Nucleus accumbens (tissue), 56 donors: ENCODE results near the gene NOL12.

Source experiments
- DNase-seq, 56 donors: peaks; one replicate each; lab custom pipeline; 2025; lab: John Stamatoyannopoulos, UW

The NOL12 gene

DNA sequence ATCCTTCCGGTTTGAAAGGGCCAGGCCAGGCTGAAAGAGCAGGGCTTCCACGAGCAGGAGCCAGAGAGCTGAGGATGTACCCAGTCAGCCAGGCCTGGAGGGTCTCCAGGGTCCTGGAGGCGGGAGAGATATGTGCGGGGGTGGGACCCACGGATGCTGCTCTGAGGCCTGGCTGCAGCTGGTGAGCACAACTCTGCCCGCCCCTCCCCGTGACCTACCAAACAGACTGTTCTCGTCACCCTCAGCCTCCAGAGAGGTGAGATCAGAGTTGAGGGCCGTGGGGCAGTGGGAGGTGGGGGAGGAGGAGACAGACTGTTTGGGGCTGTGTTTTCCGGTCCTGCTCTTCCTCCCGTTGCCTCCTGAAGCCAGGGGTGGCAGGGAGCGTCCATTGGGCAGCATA is 52.9 kb downstream of the NOL12 start:
- DNase-seq = no peak

DNA sequence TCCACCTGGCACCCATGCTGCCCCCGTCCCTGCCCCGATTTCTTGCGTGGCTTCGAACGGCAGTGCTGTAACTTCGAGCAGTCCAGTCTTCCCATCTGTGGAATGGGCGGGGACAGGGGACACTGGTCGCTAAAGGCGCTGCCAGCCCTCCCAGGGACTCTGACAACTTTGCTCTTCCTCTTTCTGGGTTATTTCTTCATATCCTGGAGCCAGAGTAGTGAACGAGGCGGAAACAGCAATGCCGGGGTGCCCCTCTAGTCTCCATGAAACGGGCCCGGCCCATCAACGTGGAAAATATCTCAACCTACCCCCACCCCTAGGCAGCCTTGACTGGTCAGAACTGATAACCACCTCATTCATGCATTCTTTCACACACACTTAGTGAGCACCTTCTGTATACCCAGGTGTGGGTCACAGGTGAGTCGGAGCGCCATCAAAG is 53.5 kb downstream of the NOL12 start:
- DNase-seq = peak in 2 of 56 donors; percentile 7 to 8

DNA sequence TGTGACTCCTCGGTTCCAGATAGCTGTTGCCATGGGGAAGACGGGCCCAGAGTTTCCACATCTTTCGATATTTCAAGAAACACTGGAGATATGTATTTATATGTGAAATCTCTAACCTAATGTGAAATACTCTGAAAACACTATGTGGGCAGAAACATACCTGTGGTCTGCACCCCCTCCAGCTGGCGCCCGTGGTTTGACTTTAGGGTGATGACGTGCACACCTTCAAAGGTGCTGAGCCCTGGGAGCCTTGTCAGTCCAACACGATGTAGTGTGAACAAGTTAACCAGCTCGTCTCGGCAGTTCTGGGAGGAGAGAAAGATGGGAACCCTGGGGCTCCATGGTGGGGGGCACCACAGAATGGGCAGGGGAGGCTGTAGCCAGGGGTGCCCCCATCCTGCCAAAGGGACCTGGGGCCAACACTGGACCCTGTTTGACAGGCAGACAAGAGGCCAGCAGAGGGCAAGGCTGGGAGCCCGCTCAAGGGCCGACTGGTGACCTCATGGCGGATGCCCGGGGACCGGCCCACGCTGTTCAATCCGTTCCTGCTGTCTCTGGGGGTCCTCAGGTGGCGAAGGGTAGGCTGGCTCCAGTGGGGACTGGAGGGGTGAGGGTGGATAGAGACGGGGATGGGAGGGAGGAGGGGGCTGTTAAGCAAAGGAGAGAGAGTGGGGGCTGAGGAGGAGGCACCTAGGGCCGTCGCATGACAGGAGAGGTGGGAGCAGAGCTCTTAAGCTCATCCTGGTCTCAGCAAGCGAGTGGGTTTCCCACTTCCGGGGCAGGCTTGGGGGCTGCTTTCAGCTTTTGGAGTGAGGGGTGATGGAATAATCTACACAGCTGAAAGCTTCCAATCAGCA is 54.5 kb downstream of the NOL12 start:
- DNase-seq = no peak

DNA sequence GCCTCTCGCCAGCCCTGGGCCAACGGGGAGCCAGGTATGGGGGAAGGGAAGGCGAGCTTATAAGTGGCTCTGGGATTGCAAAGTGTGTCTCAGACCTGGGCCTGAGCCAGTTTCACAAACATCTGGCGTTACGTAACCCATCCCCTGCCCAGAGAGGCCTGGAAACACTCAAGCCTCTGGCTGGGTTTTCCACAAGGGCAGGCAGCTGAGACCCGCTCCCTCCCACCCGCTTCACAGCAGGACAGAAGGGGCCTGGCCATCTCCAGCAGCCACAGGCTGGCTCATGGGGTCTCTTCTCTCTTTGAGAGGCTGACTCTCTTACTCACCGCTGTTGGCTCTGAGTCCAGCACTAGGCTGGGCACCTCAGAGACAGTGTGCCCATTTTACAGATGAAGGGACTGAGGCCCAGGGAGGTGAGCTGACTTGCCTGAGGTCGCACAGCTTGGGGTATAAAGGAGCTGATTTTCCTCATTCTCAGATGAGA is 55.2 kb downstream of the NOL12 start:
- peak in 10 of 56 donors; percentile 7 to 26 (median 12) for DNase-seq

DNA sequence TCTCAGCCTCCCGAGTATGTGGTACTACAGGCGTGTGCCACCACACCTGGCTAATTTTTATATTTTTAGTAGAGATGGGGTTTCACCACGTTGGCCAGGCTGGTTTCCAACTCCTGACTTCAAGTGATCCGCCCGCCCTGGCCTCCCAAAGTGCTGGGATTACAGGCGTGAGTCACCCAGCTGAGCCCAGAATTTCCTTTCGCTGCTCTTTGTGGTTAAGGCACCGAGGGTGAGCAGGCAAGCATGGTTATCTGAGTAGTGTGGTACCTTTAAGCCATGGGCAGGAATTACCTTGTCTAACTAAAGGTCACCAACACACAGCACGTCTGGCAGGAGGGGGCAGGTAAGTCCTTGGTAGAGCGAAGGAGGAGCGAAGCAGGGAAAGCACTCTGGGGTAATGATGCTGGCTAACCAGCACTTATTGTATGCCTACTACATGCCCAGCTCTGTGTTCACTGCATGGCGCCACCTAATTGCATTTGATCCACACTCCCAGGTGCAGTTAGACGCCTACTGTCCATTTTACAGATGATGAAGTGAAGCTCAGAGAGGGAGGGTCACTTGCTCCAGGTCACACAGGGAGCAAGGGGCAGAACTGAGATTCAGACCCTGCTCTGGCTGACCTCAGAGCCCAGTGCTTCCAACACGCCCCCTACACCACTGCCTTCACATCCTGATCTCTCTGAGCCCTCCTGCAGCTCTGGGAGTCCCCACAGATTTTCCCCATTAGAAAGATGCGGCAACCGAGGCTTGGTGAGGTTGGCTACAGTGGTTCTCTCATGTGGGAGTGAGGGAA is 56.4 kb downstream of the NOL12 start:
- DNase-seq = no peak
